Daoy (cell line): ENCODE measurements around the gene LMBR1. TPM values are rescaled to one million over a fixed set of nuclear protein-coding genes. Genes with fewer than 3 reads are reported as not detected.

ENCODE experiments used
- total RNA-seq: library from RNA; depleted of rRNA; stranded (reverse); fragments of >200 nt; shearing (Covaris generic); gene quantifications from 2 replicates; pipeline ENCODE4 v1.2.3, GENCODE V29; 2014; rRNA removed

The LMBR1 gene
- total RNA-seq, 1 experiment from 2014 or later: 45.0 TPM

Other genes starting within 250 kb of the LMBR1 start
- gene NOM1, start 56.5 kb upstream of the LMBR1 start, total RNA-seq: 19.3 and 22.1 TPM in 2 replicates
- 4.4 and 6.3 TPM in 2 replicates for gene MNX1, start 117.5 kb upstream of the LMBR1 start, total RNA-seq
- gene UBE3C, start 245.7 kb upstream of the LMBR1 start, total RNA-seq: 114 and 115 TPM in 2 replicates